ENCODE results near the gene CDH5. TPM values are rescaled to one million over a fixed set of nuclear protein-coding genes. Genes with fewer than 3 reads are reported as not detected.
A peak's percentile ranks its signal among the peaks of the same experiment; 100 is the strongest.

The CDH5 gene
- total RNA-seq, 3 donors from 2014 or later = 5.5 to 17.0 (median 10.2) TPM

- intact Hi-C loops (cut with DNase I, micrococcal nuclease) = no loop called here
- no peak for TF ChIP-seq CTCF (IDR thresholded peaks at IDR 0.05)
- ATAC-seq (peak; percentile 75), DNase-seq (no peak)
- no peaks in the 10 kb centered on the region for H3K9me3 ChIP-seq
- H3K36me3 ChIP-seq (ENCODE audit: low read depth) = no peaks in the 10 kb centered on the region
- H3K4me1 ChIP-seq (ENCODE audit: low read depth) = no peaks in the 10 kb centered on the region
- H3K4me3 ChIP-seq = no peak overlapping the region
Observed at GRCh38 chr16:66378741-66379570, 12.5 kb downstream of the CDH5 start.

- no peak for DNase-seq
- no peak for ATAC-seq
- Histone ChIP-seq H3K9me3 (no peaks in the 10 kb centered on the region), H3K4me3 (no peak overlapping the region), H3K36me3 (ENCODE audit: low read depth) (no peaks in the 10 kb centered on the region), H3K4me1 (ENCODE audit: low read depth) (no peaks in the 10 kb centered on the region)
- intact Hi-C loops (cut with DNase I, micrococcal nuclease) = no loop called here
- TF ChIP-seq CTCF (IDR thresholded peaks at IDR 0.05) = no peak
Observed at GRCh38 chr16:66379571-66379941, 13.1 kb downstream of the CDH5 start.

GRCh38 chr16:66380421-66380820, 13.9 kb downstream of the CDH5 start:
- ATAC-seq = no peak
- TF ChIP-seq CTCF (IDR thresholded peaks at IDR 0.05) = no peak

GRCh38 chr16:66381585-66382170, 15.2 kb downstream of the CDH5 start:
- Histone ChIP-seq H3K4me3 (no peak overlapping the region), H3K4me1 (ENCODE audit: low read depth) (no peaks in the 10 kb centered on the region), H3K9me3 (no peaks in the 10 kb centered on the region), H3K36me3 (ENCODE audit: low read depth) (no peaks in the 10 kb centered on the region)
- no peak for TF ChIP-seq CTCF (IDR thresholded peaks at IDR 0.05)
- ATAC-seq (no peak), DNase-seq (no peak)
- intact Hi-C loops (cut with DNase I, micrococcal nuclease) = no loop called here

More at GRCh38 chr16:66380421-66380820, 13.9 kb downstream of the CDH5 start:
- no peaks in the 10 kb centered on the region for H3K36me3 ChIP-seq (ENCODE audit: low read depth)
- DNase-seq = no peak
- intact Hi-C loops (cut with DNase I, micrococcal nuclease) = no loop called here
- H3K9me3 ChIP-seq = no peaks in the 10 kb centered on the region
- H3K4me1 ChIP-seq (ENCODE audit: low read depth) = no peaks in the 10 kb centered on the region
- H3K4me3 ChIP-seq = no peak overlapping the region

- H3K36me3 ChIP-seq (ENCODE audit: low read depth) = no peaks in the 10 kb centered on the region
- DNase-seq = no peak
- intact Hi-C loops (cut with DNase I, micrococcal nuclease) = no loop called here
- H3K9me3 ChIP-seq = no peaks in the 10 kb centered on the region
- H3K4me3 ChIP-seq = no peak overlapping the region
- no peak for TF ChIP-seq CTCF (IDR thresholded peaks at IDR 0.05)
- no peaks in the 10 kb centered on the region for H3K4me1 ChIP-seq (ENCODE audit: low read depth)
- no peak for ATAC-seq
Observed at GRCh38 chr16:66382171-66382965, 15.9 kb downstream of the CDH5 start.
